ENCODE measurements around the gene IL24.

IL24 gene

DNA sequence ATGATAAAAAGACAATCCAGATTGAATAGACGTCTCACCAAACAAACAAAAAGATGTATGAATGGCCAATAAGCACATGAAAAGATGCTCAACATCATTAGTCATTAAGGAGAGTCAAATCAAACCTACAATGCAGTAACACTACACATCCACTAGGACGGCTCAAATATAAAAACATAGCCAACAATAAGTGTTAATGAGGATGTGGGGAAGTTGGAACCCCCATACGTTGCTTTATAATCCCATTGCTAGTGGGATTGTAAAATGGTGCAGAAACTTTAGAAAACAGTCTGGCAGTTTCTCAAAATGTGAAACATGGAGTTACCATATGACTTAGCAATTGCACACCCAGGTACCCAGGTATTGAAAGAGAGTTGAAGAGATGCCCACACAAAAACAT lies 14.7 kb upstream of the IL24 start:
- DNase-seq, result no peak

DNA sequence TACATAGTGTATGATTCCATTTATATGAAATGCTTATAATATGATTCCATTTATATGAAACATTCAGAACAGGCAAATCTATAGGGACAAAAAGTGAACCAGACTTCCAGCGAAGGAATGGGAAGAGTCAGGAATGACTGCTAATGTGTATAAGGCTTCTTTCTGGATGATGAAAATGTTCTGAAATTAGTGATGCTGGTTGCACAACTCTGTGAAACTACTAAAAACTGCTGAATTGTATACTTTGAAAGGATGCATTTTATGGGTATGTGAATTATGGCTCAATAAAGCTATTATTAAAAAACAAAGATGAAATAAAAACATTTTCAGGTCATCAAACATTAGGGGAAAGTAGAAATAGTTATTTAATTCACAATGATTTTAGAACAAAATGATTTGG lies 14.1 kb upstream of the IL24 start:
- DNase-seq, result no peak

DNA sequence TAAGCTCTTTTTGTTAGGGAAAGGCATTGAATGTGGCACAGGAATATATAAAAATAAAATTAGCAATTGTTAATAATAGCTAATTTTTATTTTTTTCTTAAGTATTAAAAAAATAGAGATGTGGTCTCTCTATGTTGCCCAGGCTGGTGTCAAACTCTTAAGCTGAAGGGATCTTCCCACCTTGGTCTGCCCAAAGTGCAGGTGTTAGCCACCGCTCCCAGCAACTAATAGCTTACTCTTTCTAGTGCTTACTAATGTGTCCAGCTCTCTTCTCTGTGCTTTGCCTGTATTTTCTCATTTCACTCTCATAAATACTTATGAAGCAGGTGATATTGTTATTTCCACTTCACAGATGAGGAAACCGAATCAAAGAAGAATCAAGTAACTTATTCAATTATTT lies 13.4 kb upstream of the IL24 start:
- DNase-seq, result no peak

DNA sequence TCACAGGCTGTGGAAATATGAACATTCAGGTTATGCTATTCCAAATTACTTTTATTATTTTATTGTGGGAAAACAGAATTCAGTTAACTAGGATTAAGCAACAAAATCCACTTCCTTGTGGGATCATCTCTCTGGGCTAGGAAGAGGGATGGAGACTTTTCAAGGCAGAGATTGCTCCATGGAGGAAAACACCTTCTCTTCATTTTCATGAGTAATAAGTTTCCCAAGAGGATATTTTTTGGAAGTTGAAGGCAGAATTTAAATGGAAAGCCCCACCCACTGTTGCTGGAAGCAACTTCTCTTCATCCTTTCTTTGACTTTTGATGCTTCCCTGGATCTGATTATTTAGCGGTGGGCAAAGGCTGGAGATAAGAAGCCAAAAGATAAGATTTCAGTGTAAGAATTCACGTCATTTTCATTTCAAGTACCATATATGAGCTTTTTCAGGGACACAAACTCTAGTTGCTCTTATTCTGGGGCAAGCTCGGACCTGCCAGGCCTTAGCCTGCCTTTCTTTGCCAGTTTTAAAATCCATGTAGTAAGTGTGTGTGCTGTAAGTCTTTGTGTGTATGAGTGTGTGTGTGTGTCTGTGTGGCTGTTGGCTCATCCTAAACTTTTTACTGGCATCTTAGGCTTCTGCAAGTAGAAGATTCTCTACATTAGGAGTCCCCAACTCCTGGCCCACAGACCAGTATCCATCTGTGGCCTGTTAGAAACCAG lies 11.7 kb upstream of the IL24 start:
- DNase-seq, result no peak

DNA sequence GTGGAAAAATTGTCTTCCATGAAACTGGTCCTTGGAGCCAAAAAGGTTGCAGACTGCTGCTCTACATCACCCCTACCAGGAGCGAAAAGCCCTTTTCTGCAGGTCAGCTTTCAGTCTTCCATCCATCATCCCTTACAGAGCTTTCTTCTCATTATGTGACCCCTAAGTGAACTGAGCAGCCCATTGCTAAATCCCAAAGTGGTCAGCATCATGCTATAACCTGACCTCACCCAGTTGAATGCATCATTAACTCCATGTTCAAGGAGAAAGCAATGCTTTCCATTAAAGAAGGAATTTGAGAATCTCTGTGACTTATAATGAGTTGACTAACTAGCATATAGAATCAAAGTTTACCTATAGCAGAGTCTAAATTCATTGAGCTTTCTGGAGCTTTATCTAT lies 10.4 kb upstream of the IL24 start:
- no peak for DNase-seq

DNA sequence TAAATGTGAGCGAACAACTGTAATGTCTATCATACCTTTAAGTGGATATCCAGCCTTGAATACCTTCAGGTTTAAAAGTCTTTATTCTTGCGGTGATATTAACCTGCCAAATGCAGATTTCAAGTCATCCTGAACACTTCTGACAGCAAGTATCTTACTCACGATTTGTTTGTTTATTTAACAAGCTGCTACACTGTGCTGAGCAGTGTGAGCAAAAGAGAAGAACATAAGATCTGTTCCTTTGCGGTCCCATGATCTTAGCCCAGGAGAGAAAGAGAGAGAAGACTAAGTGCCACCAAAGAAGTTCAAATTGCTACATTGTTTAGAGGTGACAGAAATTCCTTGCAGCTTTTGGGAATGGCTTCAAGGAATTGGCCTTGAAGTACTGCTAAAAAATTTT lies 9.5 kb upstream of the IL24 start:
- no peak for DNase-seq

DNA sequence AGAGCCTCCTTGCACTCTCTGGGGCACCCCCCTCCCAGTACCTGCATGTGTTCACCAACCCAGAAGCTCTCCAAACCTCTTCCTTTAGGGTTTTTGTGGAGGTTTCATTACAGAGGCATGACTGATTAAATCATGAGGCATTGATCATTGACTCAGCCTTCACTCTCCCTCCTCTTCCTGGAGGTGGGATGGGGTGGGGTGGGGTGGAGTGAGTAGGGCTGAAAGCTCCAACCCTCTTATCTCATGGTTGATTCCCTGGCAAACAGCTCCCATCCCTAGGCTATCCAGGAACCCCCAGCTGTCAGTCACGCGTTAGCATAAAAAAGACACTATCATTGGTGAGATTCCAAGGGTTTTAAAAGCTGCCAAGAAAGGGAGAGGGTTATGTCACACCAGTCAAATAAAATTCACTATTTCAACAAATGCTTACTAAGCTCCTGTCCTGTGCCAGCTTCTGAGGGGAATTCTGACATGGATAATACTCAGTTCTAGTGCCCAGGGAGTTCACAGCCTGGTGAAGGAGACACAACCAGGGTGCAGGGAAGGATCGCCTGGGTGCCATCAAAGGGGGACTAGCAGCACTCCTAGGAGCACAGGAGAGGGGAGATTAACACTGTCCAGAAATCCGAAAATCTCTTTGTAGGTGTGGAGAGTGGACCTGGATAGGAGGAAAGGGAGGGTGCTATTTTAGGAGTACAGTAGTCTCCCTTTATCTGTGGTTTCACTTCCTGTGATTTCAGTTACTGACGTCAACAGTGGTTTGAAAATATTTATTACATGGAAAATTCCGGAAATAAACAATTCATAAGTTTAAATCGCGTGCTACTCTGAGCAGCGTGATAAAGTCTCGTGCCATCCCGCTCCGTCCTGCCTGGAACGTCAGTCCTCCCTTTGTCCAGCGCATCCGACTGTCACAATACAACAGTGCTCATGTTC lies 6.8 kb upstream of the IL24 start:
- DNase-seq, result no peak

DNA sequence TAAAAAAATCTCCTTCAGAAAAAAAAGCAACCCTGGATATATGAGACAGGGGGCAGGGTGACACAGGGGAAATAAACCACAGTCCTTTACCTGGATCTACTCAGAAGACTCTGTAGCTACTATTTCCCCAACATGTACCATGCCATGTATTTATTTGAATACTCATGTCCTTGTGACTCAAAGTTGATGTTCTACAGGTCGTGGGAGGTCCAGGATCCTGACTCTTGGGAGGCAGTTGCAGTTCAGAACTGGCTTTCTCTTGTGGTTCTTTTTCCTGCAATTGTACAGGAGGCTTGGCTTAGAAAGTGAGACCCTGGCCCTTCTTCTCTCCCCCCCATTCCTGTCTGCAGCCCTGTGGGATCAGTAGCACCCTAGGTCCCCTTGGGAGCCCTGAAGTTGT lies 5.8 kb upstream of the IL24 start:
- DNase-seq, result no peak

DNA sequence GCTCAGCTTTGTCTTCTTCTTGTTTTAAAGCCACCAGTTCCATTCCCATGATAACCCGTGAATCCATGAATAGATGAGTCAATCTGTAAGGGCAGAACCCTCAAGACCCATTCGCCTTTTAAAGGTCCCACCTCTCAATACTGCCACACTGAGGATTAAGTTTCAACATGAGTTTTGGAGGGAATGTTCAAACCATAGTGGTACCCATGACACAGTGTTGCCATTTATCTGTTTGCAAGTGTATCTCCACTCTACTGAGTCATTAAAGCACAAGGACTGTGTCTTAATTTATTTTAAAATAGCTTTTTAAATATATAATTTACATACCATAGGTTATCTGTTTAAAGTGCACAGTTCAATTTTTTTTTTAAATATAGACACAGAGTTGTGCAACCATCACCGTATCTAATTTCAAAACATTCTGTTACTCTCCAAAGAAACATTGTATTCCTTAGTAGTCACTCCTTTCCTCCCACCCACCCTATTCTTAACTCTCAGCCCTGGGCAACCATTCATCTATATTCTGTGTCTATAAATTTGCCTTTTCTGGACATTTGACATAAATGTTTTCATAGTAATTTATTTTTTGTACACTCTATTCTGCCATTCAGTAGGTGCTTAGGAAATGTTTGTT lies 4.8 kb upstream of the IL24 start:
- no peak for DNase-seq

DNA sequence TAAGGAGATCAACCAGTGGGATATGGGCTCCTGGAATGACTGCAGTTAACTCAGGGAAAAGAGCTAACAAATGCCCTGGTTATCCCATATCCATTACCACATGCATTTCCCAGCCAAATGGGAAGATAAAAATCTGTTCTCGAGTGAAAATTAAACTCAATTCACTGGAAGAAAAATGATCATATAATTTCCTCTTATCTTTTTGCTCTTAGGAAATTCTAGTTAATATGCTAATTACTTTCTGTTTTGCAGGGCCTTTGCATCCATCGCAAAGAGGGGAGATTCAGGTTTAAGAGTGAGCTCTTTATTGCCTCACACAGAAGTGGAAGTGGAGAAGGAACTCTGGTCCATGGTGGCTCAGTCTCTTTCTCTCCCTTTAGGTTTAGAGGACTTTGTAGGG lies 3.9 kb upstream of the IL24 start:
- no peak for DNase-seq

DNA sequence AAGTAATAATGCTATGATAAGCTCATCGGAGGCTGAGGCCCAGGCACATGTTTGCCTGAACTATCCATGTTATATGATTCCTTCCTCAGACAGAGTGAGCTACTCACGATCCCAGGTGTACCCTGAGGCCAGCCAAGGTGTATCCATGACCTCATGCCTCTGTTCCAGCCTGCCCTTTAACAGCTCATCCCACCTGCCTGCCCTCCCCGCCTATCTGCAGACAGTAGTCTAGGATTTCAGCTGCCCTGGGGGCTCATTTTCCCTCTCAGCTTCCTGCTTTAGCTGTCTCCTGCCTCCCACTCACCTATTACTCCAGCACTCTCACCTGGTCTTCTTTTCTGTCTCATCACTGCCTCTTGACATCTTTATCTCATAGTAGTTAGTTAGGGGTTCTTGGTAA lies 1.9 kb upstream of the IL24 start:
- DNase-seq, result no peak

DNA sequence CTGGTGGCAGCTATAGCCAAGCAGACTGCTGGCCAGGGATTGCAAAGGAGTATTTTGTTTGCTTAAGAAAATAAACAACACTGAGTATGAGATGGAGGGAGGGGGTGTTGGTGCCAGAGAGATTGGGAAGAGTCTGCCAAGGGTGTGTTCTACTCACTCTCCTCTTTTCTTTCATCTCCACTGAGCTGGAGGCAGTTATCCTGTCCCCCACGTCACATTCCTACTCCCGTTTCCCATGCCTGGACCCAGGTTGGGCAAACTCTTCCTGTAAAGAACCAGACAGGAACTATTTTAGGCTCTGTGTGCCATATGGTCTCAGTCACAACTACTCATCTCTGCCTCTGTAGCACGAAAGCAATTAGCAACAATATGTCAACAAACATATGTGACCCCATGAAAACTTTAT lies 1.4 kb upstream of the IL24 start:
- no peak for DNase-seq

DNA sequence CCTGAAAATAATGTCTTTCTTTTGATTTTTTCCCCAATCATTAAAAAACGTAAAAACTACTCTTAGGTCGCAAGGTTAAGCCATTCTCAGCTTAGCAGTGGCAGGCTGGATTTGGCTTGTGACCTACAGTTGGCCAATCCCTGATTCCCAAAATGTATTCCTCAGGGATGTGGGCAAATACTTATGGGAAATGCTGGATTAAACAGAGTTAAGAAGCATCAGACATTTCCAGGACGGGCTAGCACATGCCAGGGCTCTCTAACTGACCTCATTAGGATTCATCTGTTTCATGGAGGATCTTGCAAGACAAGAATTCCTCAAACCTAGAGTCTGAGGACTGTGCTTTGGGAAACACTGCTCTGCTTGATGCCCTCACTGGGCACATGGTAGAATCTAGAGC lies 982 bp upstream of the IL24 start:
- no peak for DNase-seq

DNA sequence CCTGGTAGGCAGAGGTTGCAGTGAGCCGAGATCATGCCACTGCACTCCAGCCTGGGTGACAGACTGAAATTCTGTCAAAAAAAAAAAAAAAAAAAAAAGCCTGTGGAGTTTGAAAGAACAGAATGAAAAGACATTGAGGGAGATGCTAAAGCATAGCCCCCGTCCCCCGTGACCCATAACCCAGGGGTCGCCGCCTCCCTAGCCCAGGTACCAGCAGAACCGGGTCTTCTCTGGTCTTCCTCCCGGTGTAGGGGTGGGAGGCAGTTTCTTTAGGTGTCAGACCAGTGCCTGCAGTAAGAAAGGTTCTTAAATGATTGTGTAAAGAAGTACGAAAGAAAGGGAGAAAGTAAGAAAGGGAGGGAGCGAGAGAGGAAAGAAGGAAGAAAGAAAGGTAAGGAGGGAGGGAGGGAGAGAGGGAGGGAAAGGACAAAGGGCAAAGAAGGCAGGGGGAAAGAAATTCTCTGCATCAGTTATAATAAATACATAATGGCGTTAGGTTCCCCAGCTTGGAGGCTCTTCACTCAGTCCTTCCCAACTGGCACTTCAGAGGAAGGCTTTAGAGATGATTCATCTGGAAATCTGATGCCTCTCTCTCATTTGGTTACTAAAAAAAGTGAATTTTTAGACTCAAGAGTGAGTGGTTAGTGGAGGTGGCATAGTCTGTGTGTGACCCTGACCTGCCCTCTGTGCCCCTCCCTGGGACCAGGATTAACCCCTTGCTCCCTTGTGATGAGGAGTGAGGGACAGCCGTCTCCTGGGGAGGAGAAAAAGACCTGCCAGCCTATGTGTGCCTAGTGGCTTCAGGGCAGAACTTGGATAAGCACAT lies 1.1 kb downstream of the IL24 start:
- no peak for DNase-seq

DNA sequence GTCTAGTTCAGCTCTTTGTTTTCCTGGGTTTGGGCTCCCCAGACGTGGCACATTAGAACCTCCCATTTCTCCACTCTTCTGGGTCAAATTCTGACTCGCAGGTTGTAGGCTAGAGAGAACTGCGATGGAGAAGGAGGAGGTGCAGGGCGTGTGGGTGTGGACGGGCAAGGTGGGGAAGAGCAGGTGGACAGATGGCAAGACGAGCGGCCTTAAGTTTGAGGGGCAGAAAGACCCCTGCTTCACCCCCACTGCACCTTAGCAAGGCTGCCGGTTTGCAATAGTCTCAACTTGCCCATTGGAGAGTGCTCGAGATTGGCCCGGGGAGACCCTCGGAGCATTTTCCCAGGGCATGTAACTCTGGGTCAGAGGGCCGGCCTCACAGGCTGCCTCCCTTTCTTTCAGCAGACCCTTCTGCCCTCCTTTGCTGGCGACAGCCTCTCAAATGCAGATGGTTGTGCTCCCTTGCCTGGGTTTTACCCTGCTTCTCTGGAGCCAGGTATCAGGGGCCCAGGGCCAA lies 1.7 kb downstream of the IL24 start:
- no peak for DNase-seq

DNA sequence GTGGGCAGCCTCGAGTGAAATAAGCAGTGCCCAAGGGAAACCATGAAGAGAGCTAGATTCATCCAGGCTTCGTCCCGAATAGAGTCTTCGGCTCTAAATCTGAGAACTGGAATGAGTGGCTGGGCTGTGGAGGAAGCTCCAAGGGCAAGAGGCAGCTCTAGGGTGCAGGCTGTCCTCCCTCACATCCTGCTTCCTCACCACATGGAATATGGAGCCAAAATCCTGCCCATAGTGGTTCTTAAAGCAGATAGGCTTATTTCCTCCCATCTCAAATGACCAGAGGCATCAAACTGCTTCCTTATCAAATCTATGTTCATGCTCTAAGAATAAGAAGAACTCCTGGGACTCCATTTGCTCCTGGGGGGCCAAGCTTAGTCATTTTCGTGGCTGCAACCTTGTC lies 2.5 kb downstream of the IL24 start:
- no peak for DNase-seq

DNA sequence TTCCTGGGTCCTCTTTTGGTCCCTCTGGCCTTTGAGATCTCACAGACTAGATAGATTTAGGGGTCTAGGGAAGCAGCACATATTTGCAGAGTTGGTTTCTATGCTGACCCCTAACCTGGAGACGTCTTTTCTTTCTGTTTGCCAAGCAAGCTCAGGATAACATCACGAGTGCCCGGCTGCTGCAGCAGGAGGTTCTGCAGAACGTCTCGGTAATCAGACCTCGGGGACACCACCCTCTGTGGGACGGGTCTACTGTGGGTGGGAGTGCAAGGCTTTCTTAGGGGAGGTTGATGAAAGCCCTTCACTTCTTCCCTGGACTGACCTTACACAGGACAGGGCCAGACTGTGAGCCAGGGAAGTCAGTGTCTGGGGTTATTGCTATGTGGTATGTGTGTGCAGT lies 2.9 kb downstream of the IL24 start:
- DNase-seq, result no peak

DNA sequence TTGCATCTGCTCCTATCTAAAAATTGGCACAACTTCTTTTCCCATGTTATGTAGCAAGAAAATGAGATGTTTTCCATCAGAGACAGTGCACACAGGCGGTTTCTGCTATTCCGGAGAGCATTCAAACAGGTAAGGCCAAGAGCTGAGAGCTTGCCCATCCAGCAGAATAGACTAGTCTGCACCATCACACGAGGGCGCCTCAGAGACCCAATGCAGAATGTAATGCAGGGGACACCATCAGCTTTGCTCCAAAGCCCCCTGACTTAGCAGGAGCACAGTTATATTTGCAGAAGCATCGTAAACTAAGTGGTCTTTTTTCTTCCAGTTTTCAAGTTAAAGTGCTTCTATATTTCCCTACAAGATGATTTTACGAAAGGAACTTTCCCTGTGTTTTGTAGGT lies 4.7 kb downstream of the IL24 start:
- DNase-seq, result no peak

DNA sequence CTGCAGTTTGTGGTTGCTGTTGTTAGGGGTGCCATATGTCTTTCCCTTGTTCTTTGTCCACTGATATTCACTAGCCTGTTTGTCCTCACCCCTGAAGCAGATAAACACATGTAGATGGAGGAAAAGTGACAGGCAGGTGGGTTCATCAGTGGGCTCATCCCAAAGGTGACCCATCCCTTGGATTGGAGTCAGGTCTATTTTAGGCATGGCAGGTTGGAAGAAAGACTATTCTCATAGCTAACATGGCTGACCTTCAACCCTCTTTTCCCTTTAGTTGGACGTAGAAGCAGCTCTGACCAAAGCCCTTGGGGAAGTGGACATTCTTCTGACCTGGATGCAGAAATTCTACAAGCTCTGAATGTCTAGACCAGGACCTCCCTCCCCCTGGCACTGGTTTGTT lies 5.5 kb downstream of the IL24 start:
- DNase-seq, result no peak

DNA sequence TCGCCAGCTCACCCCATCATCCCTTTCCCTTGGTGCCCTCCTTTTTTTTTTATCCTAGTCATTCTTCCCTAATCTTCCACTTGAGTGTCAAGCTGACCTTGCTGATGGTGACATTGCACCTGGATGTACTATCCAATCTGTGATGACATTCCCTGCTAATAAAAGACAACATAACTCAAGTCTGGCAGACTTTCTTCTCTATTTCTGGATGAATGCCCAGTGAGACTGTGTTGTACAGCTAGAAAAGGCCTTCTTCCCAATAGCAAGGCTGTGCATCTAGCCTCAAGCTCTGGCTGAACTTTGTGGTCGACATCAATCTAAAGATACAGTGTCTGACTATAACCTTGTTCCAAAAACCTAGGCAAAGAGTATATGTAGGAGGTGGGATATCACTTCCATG lies 6.4 kb downstream of the IL24 start:
- no peak for DNase-seq

DNA sequence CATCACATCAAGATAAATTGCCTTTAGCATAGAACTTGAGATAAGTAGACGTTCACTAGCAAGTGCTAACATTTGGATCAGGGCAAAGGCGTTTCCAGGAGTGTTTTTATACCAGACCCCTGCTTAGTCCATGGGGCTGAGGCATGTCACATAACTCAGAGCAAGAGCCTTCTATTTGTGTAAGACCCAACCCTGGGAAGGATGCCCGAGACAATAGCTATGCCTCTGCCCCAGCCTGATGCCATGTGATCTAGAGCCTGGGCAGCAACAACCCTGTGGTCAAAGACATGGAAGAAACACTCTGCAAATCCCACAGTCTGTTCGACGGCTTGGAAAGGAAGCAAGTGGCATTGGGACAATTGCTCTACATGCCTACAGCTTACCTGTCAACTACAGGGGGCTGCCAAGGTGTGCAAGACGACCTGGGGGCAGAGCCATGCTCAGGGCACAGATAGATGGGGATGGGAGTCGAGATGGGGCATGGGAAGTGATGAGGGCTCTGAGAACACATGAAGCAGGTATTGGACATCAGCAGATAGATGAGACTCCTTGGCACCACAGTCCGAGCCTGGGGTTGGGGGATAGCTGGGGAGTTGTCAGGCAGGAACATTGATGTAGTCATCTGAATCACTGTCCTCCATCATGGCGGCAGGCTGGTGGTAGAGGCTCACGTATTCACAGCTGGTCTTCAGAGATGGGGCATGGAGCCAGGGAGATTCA lies 7.3 kb downstream of the IL24 start:
- DNase-seq, result no peak
